ENCODE data around the gene SEZ6.
A peak's percentile ranks its signal among the peaks of the same experiment; 100 is the strongest.
"Not testable (repeated sequence)": the region's sequence is repeated elsewhere in the genome, so short reads cannot be mapped to it uniquely, and the experiment has no call there.

The SEZ6 gene

DNA sequence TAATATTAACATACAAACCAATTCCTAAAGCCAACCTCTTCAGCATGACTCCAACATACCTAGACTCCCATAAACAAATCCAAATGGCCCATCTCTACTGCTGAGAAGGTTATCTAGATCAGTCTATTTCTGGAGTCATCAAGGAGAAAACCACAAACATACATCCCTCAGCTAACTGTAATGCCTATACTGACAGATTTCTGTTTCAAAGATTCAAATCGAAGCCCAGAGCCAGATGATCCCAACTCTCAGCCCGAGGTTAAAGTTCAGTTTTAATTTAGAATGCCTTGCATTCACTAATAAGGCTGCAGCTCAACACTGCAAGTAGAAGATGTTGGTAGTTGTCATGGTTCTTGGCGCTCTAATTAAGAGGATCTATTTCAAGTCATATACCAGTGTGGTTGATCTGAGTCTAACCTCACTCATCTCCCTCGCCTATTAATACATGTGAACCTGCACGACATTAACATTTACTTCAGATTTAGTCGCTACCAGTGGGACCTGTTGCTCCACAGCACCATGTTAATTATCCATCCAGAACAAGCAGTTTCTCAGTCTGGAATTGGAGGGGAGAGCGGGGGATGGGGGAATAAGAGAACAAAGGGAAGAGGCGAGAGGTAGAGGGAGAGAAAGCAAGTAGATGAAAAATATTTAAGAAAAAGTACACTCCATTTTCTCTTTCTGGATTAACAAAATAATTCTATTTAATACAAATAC lies 69.9 kb downstream of the SEZ6 start:
- DNase-seq (ENCODE audit: low spot score): no peak

- not testable (repeated sequence) for DNase-seq (ENCODE audit: low spot score)
Measured at GRCh38 chr17:28934508-28934907, 71.3 kb downstream of the SEZ6 start.

DNA sequence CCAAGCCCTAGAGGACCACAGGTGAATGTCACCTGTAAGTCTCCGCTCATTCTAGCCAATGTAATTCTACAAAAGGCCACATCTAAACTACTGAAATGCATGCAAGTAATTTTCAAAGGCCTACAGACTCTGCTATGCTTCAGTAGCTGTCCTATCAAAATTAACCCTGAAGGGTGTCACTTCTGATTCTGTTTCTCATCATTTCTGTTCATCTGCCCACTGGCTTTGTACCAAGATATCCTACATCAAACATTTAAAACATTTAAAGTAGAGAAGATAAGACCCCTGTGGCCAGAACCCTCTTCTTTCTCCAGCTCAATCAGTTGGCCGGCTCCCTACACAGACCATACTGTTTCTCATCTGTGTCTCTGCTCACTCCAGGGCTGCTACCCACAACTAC lies 76.0 kb downstream of the SEZ6 start:
- no peak for DNase-seq (ENCODE audit: low spot score)

DNA sequence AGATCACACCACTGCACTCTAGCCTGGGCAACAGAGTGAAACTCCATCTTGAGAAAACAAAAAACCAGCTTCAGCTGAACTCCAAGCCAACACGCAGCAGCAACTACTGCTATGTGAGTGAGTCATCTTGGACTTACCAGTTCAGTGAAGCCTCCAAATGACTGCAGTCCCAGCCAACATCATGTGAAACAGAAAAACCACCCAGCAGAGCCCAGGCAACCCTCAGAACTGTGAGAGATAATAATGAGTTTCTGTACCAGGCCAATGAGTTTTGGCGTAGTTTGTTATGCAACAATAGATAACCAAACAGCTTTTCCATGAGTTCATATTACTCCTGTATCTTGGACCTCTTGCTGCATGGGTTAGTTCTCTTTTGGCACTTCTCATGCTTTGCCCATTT lies 77.8 kb downstream of the SEZ6 start:
- DNase-seq (ENCODE audit: low spot score): no peak

DNA sequence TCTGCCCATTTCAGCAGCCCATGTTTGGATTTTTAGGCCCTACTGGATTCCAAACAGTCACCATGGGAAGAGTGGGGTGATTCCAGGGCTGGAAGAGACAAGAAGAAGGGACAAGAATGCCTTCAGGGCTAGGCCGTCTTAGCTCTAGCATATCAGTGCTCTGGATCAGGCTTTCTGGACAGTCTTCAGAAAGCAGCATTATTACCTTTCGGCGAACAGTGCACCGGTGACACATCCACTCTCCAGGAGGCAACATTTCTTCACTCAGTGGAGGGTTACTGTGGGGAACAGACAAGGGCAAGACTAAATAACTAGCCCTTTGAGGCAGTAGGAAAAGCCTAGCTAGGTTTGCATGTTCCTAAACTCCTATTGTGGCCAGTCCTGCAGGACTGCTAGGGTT lies 79.0 kb downstream of the SEZ6 start:
- no peak for DNase-seq (ENCODE audit: low spot score)

- no peak for DNase-seq (ENCODE audit: low spot score)
Measured at GRCh38 chr17:28926366-28926765, 79.5 kb downstream of the SEZ6 start.

- no peak for DNase-seq (ENCODE audit: low spot score)
Measured at GRCh38 chr17:28925912-28926365, 79.9 kb downstream of the SEZ6 start.

- no peak for DNase-seq (ENCODE audit: low spot score)
Measured at GRCh38 chr17:28920201-28920600, 85.6 kb downstream of the SEZ6 start.

- DNase-seq (ENCODE audit: low spot score): no peak
Measured at GRCh38 chr17:28918295-28918694, 87.5 kb downstream of the SEZ6 start.

GRCh38 chr17:28917465-28917864 lies 88.4 kb downstream of the SEZ6 start:
- DNase-seq (ENCODE audit: low spot score): no peak

DNA sequence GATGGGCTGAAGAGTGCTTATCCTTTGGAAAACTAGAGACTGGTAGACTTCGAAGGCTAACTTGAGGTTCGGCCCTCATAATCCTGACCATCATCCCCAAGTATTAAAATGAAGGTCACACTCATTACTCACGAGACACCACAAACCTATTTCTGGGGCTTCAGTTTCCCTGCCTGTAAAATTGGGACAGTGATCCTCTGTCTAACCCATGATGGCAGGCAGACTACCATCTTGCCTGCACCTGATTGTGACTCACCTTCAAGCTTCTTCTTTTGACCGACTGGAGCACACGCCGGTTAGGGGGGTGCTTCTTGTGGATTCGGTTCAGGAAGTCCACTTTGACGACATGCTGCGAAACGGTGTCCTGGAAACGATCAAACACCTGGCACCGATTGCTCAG lies 88.8 kb downstream of the SEZ6 start:
- DNase-seq (ENCODE audit: low spot score): no peak

GRCh38 chr17:28916302-28916934 lies 89.4 kb downstream of the SEZ6 start:
- DNase-seq (ENCODE audit: low spot score): peak; percentile 62

- no peak for DNase-seq (ENCODE audit: low spot score)
Measured at GRCh38 chr17:28912938-28913333, 92.9 kb downstream of the SEZ6 start.

- DNase-seq (ENCODE audit: low spot score): no peak
Measured at GRCh38 chr17:28912281-28912937, 93.4 kb downstream of the SEZ6 start.

DNA sequence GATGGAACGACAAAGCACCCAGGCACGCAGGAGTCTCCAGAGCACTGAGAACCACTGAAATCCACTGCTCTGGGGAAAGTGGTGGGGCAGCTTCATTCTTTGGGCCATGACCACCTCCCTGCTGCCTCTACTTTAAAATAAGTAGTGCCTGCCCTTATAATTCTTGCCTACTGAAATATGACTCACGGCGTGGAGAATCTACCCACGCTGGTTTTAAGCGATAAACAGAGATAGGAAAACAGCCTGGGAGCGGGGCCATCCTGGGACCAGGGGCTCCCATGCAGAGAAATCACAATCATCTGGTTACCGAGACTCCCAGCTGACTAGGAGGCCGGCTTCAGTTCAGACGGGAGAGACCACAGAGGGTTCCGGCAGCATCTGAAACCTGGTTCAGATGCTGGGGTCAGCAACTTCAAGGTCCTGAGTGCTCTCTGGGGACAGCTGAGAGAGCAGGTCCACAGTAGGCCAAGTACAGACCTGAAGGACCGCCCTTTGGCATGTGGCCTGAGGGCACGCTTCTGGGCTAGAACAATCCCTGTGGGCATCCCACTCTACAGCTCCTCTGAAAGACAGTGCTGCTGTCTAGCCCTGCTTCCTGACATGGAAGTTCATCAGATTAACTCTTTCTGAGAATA lies 94.3 kb downstream of the SEZ6 start:
- no peak for DNase-seq (ENCODE audit: low spot score)

DNA sequence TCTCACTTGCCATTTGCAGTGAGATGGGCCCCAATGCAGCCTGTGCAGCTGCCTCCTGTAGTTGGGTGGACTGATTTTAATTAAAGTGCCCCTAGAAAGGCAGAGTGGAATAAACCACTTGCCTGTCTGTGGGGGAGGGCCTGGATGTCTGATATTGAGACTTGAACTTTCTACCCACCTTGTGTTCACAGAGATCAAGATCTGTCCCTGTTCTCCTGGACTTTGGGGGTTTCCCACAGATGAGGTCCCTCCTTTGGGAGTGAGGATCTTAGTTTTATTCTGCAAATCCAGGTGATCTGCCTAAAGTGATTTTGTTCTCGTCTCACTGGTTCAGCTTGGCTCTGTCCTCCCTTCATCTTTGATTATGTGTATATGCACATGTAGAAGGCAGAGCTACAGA lies 95.3 kb downstream of the SEZ6 start:
- DNase-seq (ENCODE audit: low spot score): no peak

DNA sequence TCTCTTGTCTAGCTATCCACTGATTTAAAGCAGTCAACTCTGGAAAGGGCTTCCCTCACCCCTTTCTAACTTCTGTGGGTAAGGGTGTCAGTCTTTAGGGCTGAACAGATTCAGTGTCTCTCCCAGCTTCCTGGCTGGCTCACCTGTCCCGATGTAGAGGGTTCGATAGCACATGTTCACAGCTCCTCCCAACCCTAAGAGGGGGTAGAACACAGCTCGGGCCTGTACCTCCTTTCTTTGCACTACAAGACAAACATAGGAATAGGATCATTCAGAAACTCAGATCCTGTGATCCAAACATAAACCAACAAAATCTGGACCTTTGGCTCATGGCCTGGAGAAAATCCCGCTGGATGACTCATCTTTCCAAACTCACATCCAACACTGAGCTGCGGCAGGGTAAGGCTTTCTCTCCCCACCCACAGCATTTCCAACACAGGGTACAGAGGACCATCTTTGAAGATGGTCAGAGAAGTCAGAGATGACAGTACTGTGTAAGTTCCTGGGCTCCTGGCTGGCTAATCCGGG lies 97.1 kb downstream of the SEZ6 start:
- no peak for DNase-seq (ENCODE audit: low spot score)

GRCh38 chr17:28907709-28908475 lies 97.9 kb downstream of the SEZ6 start:
- DNase-seq (ENCODE audit: low spot score): no peak

GRCh38 chr17:28906706-28907438 lies 99.0 kb downstream of the SEZ6 start:
- no peak for DNase-seq (ENCODE audit: low spot score)

DNA sequence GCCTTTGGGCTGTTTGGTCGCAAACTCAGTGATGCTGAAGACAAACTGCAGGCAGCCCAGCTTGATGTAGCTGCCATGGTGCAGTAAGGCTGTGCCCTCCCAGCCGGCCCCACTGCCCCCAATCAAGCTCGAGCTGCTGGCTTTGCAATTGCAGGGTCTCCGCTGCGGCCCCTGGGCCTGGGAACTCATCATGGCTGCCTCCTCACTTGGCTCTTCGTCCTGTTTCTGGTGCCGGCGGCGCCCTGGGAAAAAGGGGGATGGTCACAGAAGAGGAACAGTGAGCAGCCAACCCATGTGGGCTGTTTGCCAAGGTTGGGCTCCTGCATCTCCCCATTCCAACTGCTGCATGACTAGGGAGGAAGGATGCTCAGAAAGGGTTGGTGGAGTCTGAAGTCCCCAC lies 99.6 kb downstream of the SEZ6 start:
- no peak for DNase-seq (ENCODE audit: low spot score)

Data from NAMALWA (cell line).